GM21390 (cell line): ENCODE measurements around the gene RYR3.

Experiments
- ATAC-seq: cut with Tn5 transposase; IDR thresholded peaks from one replicate; pipeline ENCODE4 v1.9.1; 2021; ENCODE audit not compliant: unreplicated experiment

RYR3 gene

GRCh38 chr15:33698126-33698525 is 387.4 kb downstream of the RYR3 start:
- ATAC-seq: no peak

GRCh38 chr15:33699145-33699544 is 388.4 kb downstream of the RYR3 start:
- no peak for ATAC-seq

GRCh38 chr15:33699691-33700447 is 389.1 kb downstream of the RYR3 start:
- ATAC-seq: no peak

GRCh38 chr15:33700695-33701303 is 390.0 kb downstream of the RYR3 start:
- no peak for ATAC-seq

- no peak for ATAC-seq
Measured at GRCh38 chr15:33701304-33701696, 390.5 kb downstream of the RYR3 start.

GRCh38 chr15:33706173-33706572 is 395.4 kb downstream of the RYR3 start:
- ATAC-seq: no peak

GRCh38 chr15:33710748-33711147 is 400.0 kb downstream of the RYR3 start:
- no peak for ATAC-seq

GRCh38 chr15:33716025-33716424 is 405.3 kb downstream of the RYR3 start:
- ATAC-seq: no peak

- no peak for ATAC-seq
Measured at GRCh38 chr15:33720952-33721351, 410.2 kb downstream of the RYR3 start.

- ATAC-seq: no peak
Measured at GRCh38 chr15:33722005-33722672, 411.4 kb downstream of the RYR3 start.

- ATAC-seq: no peak
Measured at GRCh38 chr15:33722673-33723015, 411.9 kb downstream of the RYR3 start.

GRCh38 chr15:33724321-33725036 is 413.7 kb downstream of the RYR3 start:
- no peak for ATAC-seq

GRCh38 chr15:33729653-33730052 is 418.9 kb downstream of the RYR3 start:
- no peak for ATAC-seq

GRCh38 chr15:33730815-33731214 is 420.0 kb downstream of the RYR3 start:
- ATAC-seq: no peak

GRCh38 chr15:33735143-33735542 is 424.4 kb downstream of the RYR3 start:
- no peak for ATAC-seq

- ATAC-seq: no peak
Measured at GRCh38 chr15:33735637-33736247, 425.0 kb downstream of the RYR3 start.

- no peak for ATAC-seq
Measured at GRCh38 chr15:33737687-33738601, 427.2 kb downstream of the RYR3 start.

GRCh38 chr15:33738941-33739664 is 428.3 kb downstream of the RYR3 start:
- ATAC-seq: no peak

GRCh38 chr15:33742306-33742705 is 431.5 kb downstream of the RYR3 start:
- ATAC-seq: no peak

GRCh38 chr15:33742800-33743199 is 432.0 kb downstream of the RYR3 start:
- ATAC-seq: no peak
